AG09309 (cell line): Measurements from ENCODE around the gene EVI2B.
"Not testable (repeated sequence)": the region's sequence is repeated elsewhere in the genome, so short reads cannot be mapped to it uniquely, and the experiment has no call there.

ENCODE experiments used
- DNase-seq: peaks from one replicate; pipeline ENCODE4 v3.0.0-alpha.2; 2010; ENCODE audit warnings: low read depth
- H3K4me3 ChIP-seq: 2 replicates; pipeline ENCODE4 v1.5.1; 2011; ENCODE audit warnings: mild to moderate bottlenecking, low read depth, low read length, moderate library complexity; ENCODE audit not compliant: control insufficient read depth
- TF ChIP-seq, protein P1 (sequence below): IDR thresholded peaks from 2 replicates; pipeline ENCODE4 v1.5.1; 2011; ENCODE audit warnings: mild to moderate bottlenecking, low read depth, low read length, inconsistent platforms; ENCODE audit not compliant: insufficient read depth, control insufficient read depth; ENCODE audit errors: missing control alignments

EVI2B gene

DNA sequence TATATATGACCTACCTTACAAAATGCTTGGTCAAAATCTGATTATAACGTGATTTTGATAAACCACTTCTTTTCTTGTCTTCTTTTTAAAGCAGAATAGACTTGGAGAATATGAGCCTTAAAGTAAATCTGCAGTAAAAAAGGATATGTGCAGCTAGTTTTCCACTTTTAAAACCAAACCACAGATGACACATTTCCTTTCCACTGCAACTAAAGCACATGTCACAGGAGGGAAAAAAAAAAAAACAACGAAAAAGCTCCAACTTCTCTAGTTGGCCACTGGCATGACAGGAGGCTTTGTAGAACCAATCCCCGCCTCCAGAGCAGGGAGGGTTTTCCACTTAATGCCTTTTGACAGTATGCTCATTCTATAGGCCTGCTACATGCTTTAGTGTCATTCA is 7.6 kb upstream of the EVI2B start, which contains the start of gene EVI2A:
TSS of gene EVI2A (minus strand) at position 142 of the 400 bp plus-strand sequence. CDS start 2,609 bp downstream, outside the sequence.
- peak; percentile 57 for DNase-seq
- peak within 1 kb of the TSS; percentile 21 for H3K4me3 ChIP-seq
- TF ChIP-seq, protein P1, sequence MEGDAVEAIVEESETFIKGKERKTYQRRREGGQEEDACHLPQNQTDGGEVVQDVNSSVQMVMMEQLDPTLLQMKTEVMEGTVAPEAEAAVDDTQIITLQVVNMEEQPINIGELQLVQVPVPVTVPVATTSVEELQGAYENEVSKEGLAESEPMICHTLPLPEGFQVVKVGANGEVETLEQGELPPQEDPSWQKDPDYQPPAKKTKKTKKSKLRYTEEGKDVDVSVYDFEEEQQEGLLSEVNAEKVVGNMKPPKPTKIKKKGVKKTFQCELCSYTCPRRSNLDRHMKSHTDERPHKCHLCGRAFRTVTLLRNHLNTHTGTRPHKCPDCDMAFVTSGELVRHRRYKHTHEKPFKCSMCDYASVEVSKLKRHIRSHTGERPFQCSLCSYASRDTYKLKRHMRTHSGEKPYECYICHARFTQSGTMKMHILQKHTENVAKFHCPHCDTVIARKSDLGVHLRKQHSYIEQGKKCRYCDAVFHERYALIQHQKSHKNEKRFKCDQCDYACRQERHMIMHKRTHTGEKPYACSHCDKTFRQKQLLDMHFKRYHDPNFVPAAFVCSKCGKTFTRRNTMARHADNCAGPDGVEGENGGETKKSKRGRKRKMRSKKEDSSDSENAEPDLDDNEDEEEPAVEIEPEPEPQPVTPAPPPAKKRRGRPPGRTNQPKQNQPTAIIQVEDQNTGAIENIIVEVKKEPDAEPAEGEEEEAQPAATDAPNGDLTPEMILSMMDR, result no peak

DNA sequence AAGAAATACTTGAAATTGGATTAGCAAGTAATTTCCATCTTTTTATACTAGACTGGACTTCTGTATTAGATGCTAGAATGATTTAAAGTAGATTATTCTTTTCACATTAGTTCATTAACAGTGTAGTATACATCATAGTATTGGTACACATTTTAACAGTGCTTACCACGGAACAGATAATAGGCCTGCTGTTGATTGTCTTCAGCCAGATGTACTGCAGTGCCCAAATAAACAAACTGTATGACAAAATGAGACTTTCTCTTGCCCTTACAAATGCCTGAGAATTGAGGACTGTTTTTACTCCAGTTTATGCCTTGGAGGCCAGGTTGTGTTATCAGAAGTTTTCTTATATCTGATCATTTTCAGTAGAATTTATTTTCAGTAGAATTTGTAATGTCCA is 6.9 kb upstream of the EVI2B start:
- peak overlapping the region; percentile 21; the same call in 1 of the 2 replicates for H3K4me3 ChIP-seq

DNA sequence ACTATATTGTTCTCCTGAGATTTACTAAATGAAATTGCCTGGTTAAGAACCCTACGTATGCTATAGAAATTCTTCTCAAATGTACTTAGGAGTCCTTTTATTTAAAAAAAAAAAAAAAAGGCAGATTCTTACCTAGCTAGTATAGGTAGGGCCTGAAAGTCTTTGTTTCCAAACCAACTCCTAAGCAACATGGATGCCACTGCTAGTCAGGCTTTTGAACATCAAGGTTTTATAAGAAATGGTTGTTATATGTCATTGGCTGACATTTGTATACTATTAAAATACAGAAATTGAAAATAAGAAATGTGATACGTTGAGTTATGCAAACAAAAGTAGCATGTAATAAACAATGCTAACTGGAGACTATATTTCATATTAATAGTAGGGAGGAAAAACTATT is 6.4 kb upstream of the EVI2B start:
- no peak overlapping the region for H3K4me3 ChIP-seq
- DNase-seq, result no peak
- TF ChIP-seq, protein P1, result no peak

More for the DNA sequence above, 6.9 kb upstream of the EVI2B start:
- TF ChIP-seq, protein P1, result no peak
- no peak for DNase-seq

DNA sequence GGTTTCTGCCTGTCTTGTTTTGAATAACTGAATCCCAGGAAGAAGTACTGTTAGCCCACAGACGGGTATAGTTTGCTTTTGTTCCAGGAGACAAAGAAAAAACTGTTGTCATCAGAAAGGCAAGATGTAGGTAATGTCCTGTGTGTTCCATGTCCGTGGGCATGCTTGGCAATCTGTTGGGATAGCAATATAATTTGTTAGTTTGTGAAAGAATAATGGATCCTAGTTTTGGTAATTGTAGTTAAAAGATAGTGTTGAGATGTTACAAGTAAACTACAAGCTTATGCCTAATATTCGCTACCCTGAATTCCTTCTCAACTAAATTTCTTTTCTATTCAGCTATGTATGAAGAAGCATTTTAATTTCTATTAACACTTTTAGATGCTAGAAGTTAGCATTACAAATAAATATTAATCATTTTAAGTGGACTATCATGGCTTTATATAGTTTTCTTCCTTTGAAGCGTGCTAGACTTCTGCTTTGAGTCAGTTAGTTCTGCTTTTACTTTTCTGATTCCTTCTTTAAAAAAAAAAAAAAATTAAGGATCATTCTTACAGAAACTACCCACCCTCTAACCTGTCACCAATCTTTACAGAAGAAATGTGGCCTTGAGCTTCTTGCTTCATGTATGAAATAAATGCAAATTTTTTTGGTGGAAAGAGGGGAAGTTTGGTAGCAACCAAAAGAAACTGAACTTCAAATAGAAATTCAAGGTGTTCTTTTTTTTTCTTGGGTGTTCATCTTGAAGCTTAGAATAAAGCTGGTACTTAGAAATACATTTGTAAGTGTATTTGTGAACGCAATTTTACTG is 5.2 kb upstream of the EVI2B start:
- DNase-seq, result no peak
- no peak overlapping the region for H3K4me3 ChIP-seq
- TF ChIP-seq, protein P1, result no peak

DNA sequence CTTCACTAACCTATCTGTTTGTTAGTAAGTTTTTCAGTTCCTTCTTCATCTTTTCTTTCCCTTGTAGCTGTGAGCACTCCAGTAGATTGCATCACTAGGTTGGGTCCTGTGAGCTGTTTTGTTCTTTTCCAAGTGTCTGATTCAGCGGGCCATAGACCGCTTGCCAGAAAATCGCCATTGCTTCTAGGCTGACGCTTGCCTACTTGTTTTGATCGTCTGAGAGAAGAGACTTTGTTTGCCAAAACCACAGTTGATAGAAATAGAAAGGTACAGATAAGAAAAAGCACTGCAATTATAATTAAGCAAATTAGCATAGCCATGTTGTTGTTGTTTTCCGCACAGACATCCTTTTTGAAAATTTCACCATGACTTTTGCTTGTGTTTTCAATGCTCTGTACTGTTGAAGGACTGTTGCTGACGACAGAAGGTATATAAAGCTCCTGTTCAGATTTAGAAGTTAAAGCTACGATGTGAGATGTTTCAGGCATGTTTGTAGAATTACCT is 4.5 kb upstream of the EVI2B start:
- H3K4me3 ChIP-seq, result no peak overlapping the region
- TF ChIP-seq, protein P1, result no peak
- DNase-seq, result peak; percentile 66

DNA sequence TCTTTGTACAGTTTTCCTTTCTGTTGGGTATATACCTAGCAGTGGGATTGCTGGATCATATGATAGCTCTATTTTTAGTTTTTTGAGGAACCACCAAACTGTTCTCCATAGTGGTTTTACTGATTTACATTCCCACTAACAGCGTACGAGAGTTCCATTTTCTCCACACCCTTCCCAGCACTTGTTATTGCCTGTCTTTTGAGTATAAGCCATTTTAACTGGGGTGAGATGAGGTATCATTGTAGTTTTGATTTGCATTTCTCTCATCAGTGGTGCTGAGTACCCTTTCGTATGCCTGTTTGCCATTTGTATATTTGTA is 887 bp upstream of the EVI2B start:
- TF ChIP-seq, protein P1, result no peak
- no peak overlapping the region for H3K4me3 ChIP-seq
- no peak for DNase-seq

DNA sequence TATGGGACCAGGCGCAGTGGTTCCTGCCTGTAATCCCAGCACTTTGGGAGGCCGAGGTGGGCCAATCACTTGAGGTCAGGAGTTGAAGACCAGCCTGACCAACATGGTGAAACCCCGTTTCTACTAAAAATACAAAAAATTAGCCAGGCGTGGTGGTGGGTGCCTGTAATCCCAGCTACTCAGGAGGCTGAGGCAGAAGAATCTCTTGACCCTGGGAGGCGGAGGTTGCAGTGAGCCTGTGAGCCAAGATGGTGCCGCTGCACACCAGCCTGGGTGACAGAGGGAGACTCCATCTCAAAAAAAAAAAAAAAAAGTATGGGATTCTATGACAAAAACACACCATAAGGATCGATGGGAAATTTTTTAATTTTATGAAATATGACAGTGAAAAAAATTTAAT is 1.6 kb downstream of the EVI2B start:
- not testable (repeated sequence) for H3K4me3 ChIP-seq, DNase-seq
